B cell (primary cell): ENCODE data around the gene PSMD1.

Experiments
- EZH2 ChIP-seq: IDR thresholded peaks from 2 replicates; pipeline ENCODE4 v1.6.1; 2012; ENCODE audit warnings: borderline replicate concordance, low read depth, mild to moderate bottlenecking, moderate library complexity, low read length; ENCODE audit not compliant: insufficient read depth, poor library complexity, severe bottlenecking
- TF ChIP-seq, protein P1 (sequence below): fragments of 200-600 bp; IDR thresholded peaks from one replicate; pipeline ENCODE4 v1.8.0; 2022; ENCODE audit warnings: antibody characterized with exemption, mild to moderate bottlenecking

DNA sequence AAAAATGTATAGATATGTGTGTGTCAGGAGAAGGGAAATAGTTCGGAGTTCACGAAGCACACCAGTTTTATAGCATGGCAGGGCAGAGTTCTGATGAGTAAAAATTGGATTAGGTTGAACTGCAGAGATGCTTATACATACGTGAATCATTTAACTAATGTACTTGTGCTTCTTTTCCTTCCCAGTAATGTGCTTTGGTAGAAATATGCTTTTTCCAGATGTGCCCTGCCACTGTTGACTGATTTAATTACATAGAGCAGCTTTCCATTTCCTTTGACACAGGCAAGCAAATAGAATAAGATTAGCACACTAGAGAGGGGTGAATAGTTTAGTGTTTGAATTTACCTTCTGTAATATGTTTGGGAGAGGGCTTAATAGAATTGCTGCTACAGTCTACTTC is 112.8 kb downstream of the PSMD1 start:
- TF ChIP-seq, protein P1, sequence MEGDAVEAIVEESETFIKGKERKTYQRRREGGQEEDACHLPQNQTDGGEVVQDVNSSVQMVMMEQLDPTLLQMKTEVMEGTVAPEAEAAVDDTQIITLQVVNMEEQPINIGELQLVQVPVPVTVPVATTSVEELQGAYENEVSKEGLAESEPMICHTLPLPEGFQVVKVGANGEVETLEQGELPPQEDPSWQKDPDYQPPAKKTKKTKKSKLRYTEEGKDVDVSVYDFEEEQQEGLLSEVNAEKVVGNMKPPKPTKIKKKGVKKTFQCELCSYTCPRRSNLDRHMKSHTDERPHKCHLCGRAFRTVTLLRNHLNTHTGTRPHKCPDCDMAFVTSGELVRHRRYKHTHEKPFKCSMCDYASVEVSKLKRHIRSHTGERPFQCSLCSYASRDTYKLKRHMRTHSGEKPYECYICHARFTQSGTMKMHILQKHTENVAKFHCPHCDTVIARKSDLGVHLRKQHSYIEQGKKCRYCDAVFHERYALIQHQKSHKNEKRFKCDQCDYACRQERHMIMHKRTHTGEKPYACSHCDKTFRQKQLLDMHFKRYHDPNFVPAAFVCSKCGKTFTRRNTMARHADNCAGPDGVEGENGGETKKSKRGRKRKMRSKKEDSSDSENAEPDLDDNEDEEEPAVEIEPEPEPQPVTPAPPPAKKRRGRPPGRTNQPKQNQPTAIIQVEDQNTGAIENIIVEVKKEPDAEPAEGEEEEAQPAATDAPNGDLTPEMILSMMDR = no peak
- TF ChIP-seq EZH2 = no peak
